OCI-LY3 (cell line): ENCODE measurements around the gene DERA.

ENCODE experiments used
- CTCF ChIP-seq: fragments of 200-600, 300-600 bp; sonication (generic); IDR thresholded peaks from 2 replicates; pipeline ENCODE4 v1.5.1; 2014; ENCODE audit warnings: antibody characterized with exemption, low read length, low read depth
- EZH2phosphoT487 ChIP-seq: fragments of 200-600 bp; shearing (Covaris generic); IDR thresholded peaks from 2 replicates; pipeline ENCODE4 v1.6.1; 2018; ENCODE audit warnings: antibody characterized with exemption, mixed run types, low read depth

- TF ChIP-seq CTCF (no peak), EZH2phosphoT487 (no peak)
Observed at GRCh38 chr12:16048511-16048910, 137.4 kb downstream of the DERA start.
